HL-60/S4 treated with phorbol 12-myristate 13-acetate at 8.2 ng/mL for 4 days and 3 days (cell line): ENCODE data around the gene IL17A.

ENCODE experiments used
- in situ Hi-C: fragments of 300-500 bp; cut with MboI; formaldehyde crosslinking; loops from 2 replicates; pipeline ENCODE4 v1.15.0; 2022; ENCODE audit warnings: low sequenced_read_pairs

IL17A gene

DNA sequence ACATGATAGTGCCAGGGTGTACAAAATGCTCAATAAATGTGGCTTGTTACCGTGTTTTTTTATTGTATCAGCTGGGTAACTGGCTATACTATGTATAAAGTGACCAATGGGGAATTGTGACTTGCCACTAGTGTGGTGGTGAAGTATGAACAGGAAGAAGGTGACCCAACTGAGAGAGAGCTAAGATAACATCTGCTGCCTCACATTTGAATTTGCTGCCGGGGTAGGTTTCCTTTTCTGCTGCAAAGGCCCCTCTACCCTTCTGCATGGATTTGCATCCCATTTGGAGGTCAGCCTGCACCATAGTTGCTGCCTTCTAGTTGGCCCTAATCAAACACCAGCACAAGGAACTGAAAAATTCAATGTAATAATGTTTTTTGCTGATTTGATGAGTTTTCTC lies 24.1 kb downstream of the IL17A start:
- in situ Hi-C loops, result no loop called here

DNA sequence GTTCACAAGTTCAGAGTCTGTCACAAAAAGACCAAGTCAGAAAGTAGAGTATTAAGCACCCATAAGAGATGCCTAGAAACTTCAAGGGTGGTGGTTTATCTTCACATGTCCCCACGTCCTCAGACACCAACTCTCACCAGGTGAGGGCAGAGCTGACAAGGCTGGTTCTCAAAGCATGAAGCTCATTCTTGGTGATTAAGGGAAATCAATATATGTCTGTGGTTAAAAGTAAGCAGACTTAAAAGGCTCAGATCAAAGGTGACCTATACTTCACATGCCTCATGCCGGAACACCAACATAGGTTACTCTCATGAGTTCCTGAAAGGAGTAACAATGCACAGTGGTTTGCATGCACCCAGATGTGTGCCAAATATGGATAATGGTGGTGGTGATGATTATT lies 27.0 kb downstream of the IL17A start:
- in situ Hi-C loops, result no loop called here

DNA sequence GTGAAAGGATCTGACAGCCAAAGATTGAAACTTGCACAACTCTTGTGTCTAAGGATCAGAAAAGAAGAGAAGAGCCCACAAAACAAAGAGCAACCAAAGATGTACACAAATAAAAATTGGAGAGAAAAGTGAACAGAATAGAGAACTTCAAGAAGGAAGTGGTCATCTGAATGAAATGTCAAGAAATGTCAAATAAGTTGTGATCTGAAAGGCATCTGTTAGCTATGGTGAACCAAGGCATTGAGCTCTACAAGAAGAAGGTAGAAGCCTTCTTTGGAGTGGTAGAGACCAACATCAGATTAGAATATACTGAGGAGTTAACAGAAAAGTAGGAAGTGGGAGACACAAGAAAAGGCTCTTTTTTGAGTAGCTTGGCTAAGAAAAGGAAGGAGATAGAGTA lies 29.6 kb downstream of the IL17A start:
- in situ Hi-C loops, result no loop called here

DNA sequence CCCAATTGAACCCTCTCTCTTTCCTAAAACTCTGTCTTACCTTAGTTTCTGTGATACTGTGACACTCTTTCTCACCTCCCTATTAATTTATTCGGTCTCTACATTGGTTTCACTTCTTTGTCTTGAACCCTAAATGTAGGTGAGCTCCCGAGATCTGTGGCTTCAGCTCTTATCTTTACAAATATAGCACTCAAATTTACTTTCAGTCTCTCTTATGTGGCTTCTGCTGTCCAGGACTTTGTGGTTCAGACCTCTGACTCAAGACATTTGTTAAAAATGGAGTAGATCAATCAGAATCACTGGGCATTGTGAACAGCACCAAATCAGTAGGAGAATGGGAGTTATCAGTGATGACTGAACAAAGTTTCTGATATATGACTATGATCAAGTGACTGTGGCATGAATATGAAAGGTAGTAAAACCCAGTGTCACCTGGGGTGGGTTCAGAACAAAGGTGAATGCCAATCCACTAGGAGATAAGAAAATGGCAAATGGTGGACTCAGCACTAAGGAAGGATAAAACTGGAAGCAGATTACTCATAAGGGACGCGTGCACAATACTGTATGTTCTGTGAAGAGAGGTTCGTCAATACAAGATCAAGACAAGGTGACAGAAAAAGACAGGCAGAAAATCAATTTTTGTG lies 30.9 kb downstream of the IL17A start:
- in situ Hi-C loops, result no loop called here

DNA sequence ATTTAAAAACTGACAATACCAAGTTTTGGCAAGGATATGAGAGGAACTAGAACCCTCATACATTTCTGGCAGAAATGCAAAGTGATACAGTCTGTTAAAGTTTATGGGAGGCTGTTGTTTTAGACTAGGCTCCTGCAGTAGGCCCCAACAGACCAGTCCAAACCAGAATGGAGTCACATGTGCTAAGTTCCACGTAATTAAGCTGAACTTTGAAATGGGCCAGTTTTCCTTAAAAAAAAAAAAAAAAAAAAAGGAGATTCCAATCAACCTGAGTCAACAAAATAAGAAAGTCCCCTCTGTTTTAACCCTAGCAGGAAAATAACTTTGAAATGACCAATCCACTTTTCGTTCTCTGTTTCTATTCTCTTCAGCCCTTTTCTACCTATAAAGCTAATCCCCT lies 31.6 kb downstream of the IL17A start:
- in situ Hi-C loops, result no loop called here

DNA sequence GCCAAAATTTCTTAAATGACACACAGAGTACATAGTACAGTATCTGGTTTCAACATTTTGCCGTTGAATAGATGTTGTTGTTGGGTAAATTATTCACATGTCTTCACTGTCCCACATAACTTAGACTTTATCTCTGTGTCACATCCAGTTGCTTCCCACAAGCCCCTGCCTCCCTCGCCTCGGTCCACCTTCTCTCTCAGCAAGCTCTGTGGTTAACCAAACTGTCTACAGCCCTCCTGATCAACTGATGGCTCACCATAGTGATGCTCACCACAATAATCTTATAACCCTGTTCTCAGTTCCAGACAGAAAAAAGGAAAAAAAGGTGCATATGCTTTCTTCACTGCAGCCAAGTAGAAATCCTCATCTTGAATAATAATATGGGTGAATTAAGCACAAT lies 35.1 kb downstream of the IL17A start:
- in situ Hi-C loops, result no loop called here

DNA sequence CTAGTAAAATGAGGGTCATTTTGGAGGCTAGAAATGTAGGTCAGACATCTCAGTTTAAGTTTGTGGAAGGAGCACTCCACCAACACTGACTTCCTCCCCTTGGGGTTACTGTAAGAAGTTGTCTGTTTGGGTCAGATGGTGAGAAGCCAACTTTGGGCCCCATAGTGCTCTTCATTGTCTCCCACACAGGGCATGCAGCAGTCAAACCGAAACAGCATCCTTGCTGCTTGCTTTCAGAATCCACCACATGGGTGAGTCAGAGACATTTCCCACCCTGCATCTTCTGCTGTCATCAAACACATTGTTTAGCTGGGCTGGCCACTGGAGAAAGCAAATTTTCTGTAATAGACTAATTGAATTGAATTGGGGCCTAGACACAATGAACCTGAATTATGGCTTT lies 41.3 kb downstream of the IL17A start:
- in situ Hi-C loops, result no loop called here

DNA sequence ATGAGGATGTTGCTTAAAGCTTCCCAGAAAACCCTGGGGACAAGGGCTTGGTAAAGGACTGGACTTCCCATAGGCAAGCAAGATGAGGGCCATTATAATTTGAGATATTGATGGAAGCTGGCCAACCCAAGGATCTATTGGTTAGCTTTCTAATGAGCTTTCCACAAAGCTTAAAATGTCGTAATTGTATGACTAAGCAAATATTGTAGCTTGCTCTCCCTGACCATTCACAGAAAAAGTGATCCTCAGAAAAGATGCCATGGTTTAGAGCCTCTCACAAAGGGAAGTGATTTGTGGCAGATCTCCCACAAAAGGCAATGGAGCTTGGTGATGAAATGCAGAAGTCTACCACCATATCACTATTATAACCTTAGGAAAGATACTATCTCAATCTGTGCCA lies 44.5 kb downstream of the IL17A start:
- in situ Hi-C loops, result no loop called here

DNA sequence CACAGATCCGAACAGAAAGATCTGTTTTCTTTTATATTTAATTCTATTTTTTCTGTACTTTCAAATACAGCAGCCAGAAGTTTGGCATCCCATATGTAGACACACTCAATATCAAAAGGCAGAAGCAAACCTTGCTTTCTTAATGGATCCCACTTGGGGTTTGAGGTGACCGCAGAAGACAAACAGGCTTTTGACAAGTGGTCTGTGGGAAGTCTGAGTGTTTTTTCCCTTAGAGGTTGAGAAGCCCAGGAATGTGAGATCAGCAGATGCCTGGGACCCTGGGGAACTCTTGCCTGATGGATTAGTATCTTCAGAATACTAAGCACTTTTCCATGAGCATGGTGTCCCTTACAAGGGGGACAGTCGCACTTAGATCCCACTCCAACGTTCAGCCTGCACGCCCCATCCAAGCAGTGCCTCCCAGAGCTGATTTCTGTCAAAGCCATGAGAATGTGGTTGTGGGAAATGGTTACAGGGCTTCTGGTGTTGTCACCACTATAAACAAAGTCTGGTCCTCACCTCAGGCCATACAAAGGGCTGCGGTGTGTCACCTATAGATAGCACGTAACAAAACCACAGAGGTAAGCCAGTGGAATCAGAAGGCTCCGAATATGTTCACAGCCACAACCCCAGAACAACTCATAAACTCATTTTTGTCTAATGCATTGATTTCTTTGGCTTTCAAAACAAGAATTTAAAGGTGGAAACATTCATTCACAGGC lies 45.4 kb downstream of the IL17A start:
- in situ Hi-C loops, result no loop called here

DNA sequence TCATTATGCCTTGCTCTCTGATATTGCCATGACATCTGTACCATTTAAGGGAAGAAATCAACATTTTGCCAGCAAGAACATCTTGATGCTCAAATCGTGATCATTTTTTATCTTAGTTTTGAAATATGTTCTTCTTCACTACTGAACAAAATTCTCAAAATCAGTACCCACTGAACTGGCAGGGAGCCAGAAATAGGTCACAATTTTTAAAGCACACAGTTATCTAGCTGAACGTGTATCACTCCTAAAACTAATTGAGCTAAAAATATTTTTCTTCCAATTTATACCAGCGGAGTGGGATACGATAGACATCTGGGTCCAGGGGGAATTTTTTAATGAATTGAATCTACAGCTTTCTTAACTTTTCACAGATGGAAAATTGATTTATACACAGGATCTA lies 46.8 kb downstream of the IL17A start:
- in situ Hi-C loops, result no loop called here

DNA sequence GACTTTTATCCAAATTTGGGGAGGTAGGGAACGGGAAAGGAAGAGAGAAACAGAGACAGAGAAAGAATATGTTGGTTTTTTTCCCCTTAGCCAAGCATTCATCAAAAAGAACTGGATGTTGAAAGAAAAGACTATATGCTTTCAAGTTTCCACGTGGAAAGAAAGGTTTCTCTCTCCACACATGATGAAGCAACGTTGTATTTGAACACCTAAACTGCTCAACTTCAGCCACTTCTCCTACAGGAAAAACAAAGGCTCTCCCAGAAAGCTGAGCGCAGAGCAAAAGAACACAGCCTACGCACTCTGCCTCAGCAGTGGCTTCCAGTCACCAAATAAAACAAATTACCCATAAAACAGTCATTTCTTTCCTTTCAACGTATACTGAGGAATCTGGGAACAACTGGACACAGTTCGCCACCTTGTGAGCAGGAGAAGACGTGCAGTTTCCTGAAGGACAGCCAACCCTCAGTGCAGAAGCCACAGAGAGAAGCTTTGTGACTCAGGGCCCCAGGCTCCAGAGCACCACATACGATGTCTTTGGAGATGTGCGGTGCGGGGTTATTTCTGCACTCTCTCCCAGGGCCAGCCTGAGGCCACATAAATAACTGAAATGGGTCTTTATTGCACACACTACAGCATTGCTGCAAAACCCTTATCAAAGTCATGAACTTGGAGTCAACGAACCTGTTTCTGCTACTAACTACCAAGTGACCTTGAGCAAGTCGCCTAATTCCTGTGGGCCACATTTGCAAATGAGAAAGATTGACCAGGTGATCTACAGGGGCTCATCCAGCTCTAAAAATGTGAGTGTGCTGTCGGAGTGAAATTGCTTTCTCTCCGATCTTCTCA lies 48.0 kb downstream of the IL17A start:
- in situ Hi-C loops, result no loop called here
